ENCODE measurements around the gene KAT2A. TPM values are rescaled to one million over a fixed set of nuclear protein-coding genes. Genes with fewer than 3 reads are reported as not detected.

KAT2A gene
- total RNA-seq, 1 donor from 2014 or later, result 58.0 TPM

GRCh38 chr17:42136654-42137051 lies 15.5 kb upstream of the KAT2A start:
- intact Hi-C loops (cut with DNase I), result no loop called here
- no peak for ATAC-seq
- no peak for DNase-seq (ENCODE audit: low spot score)

- intact Hi-C loops (cut with DNase I), result no loop called here
- ATAC-seq (peak; percentile 64), DNase-seq (ENCODE audit: low spot score) (no peak)
Observed at GRCh38 chr17:42135664-42136653, 14.8 kb upstream of the KAT2A start.

- intact Hi-C loops (cut with DNase I), result no loop called here
- ATAC-seq (no peak), DNase-seq (ENCODE audit: low spot score) (no peak)
Observed at GRCh38 chr17:42135151-42135550, 14.0 kb upstream of the KAT2A start.

GRCh38 chr17:42133461-42134041 lies 12.4 kb upstream of the KAT2A start:
- DNase-seq (ENCODE audit: low spot score) (no peak), ATAC-seq (no peak)
- intact Hi-C loops (cut with DNase I), result no loop called here

- DNase-seq (ENCODE audit: low spot score), result no peak
- intact Hi-C loops (cut with DNase I), result no loop called here
- peak; percentile 62 for ATAC-seq
Observed at GRCh38 chr17:42132941-42133340, 11.8 kb upstream of the KAT2A start.

- ATAC-seq (no peak), DNase-seq (ENCODE audit: low spot score) (no peak)
- intact Hi-C loops (cut with DNase I), result no loop called here
Observed at GRCh38 chr17:42131981-42132432, 10.8 kb upstream of the KAT2A start.

GRCh38 chr17:42131232-42131631 lies 10.1 kb upstream of the KAT2A start:
- ATAC-seq (no peak), DNase-seq (ENCODE audit: low spot score) (no peak)
- intact Hi-C loops (cut with DNase I), result no loop called here

- no peak for DNase-seq (ENCODE audit: low spot score)
- intact Hi-C loops (cut with DNase I), result no loop called here
- no peak for ATAC-seq
Observed at GRCh38 chr17:42130310-42130936, 9.3 kb upstream of the KAT2A start.

- intact Hi-C loops (cut with DNase I), result no loop called here
- ATAC-seq (peak; percentile 61), DNase-seq (ENCODE audit: low spot score) (no peak)
Observed at GRCh38 chr17:42129109-42129837, 8.1 kb upstream of the KAT2A start.

- ATAC-seq, result no peak
- no peak for DNase-seq (ENCODE audit: low spot score)
- intact Hi-C loops (cut with DNase I), result no loop called here
Observed at GRCh38 chr17:42127414-42127813, 6.2 kb upstream of the KAT2A start.

GRCh38 chr17:42126836-42127235 lies 5.7 kb upstream of the KAT2A start:
- DNase-seq (ENCODE audit: low spot score), result no peak
- intact Hi-C loops (cut with DNase I), result loop anchor here (1.0 kb wide), 1 partner anchor 42 kb away; no protein-coding TSS in a partner anchor

GRCh38 chr17:42125565-42125964 lies 4.4 kb upstream of the KAT2A start:
- intact Hi-C loops (cut with DNase I), result no loop called here
- ATAC-seq (no peak), DNase-seq (ENCODE audit: low spot score) (no peak)

More at GRCh38 chr17:42126836-42127235, 5.7 kb upstream of the KAT2A start:
- ATAC-seq, result no peak

GRCh38 chr17:42124256-42124655 lies 3.1 kb upstream of the KAT2A start:
- no peak for ATAC-seq
- no peak for DNase-seq (ENCODE audit: low spot score)
- intact Hi-C loops (cut with DNase I), result no loop called here

- peak; percentile 67 for ATAC-seq
- DNase-seq (ENCODE audit: low spot score), result peak; percentile 77
- intact Hi-C loops (cut with DNase I), result no loop called here
Observed at GRCh38 chr17:42122371-42123303, 1.5 kb upstream of the KAT2A start, which contains the start of gene HSPB9. Gene HSPB9 (plus strand): TSS chr17:42122804. CDS start chr17:42122851, 47 bp downstream.

- ATAC-seq (no peak), DNase-seq (ENCODE audit: low spot score) (no peak)
- intact Hi-C loops (cut with DNase I), result no loop called here
Observed at GRCh38 chr17:42120161-42120769, 902 bp downstream of the KAT2A start.

- DNase-seq (ENCODE audit: low spot score) (no peak), ATAC-seq (no peak)
- intact Hi-C loops (cut with DNase I), result loop anchor here (5.0 kb wide), 1 partner anchor 157 kb away; no protein-coding TSS in a partner anchor
Observed at GRCh38 chr17:42119301-42119700, 1.9 kb downstream of the KAT2A start.

GRCh38 chr17:42118545-42118944 lies 2.6 kb downstream of the KAT2A start:
- intact Hi-C loops (cut with DNase I), result loop anchor here (5.0 kb wide), 1 partner anchor 156 kb away; no protein-coding TSS in a partner anchor
- DNase-seq (ENCODE audit: low spot score), result no peak

More at GRCh38 chr17:42118545-42118944, 2.6 kb downstream of the KAT2A start:
- ATAC-seq, result no peak

Data from sciatic nerve (tissue), 2 donors.